Activated B cell treated with CpG ODN at 0.5 μM for 24 hours (primary cell): ENCODE results near the gene PSMA7. TPM values are rescaled to one million over a fixed set of nuclear protein-coding genes. Genes with fewer than 3 reads are reported as not detected.

ENCODE experiments used
- ATAC-seq: fragments of 200-7000 bp; cut with Tn5 transposase; one replicate; pipeline ENCODE4 v1.10.0; 2021; ENCODE audit warnings: low read depth, mild to moderate bottlenecking, moderate library complexity
- CTCF ChIA-PET: fragments of 350-600 bp; sonication (Branson Sonifier 250); formaldehyde crosslinking; loops from one replicate; lab custom pipeline; 2021; ENCODE audit warnings: antibody characterized with exemption; lab: Charles Lee
- POLR2A ChIA-PET: fragments of 350-600 bp; sonication (Branson Sonifier 250); formaldehyde crosslinking; loops from one replicate; lab custom pipeline; 2021; ENCODE audit warnings: antibody characterized with exemption; lab: Charles Lee
- DNase-seq: peaks from one replicate; pipeline ENCODE4 v3.0.0; 2022
- H3K27ac Mint-ChIP-seq: one replicate; pipeline ENCODE4 v1.8.0; 2020; ENCODE audit warnings: mixed read lengths
- H3K27me3 Mint-ChIP-seq: one replicate; pipeline ENCODE4 v1.8.0; 2021; ENCODE audit warnings: mixed read lengths
- H3K36me3 Mint-ChIP-seq: one replicate; pipeline ENCODE4 v1.8.0; 2021; ENCODE audit warnings: low read depth, mixed read lengths
- H3K4me1 Mint-ChIP-seq: one replicate; pipeline ENCODE4 v1.8.0; 2021; ENCODE audit warnings: mixed read lengths
- H3K4me3 Mint-ChIP-seq: one replicate; pipeline ENCODE4 v1.8.0; 2020; ENCODE audit warnings: mild to moderate bottlenecking, mixed read lengths
- H3K9me3 Mint-ChIP-seq: one replicate; pipeline ENCODE4 v1.8.0; 2020; ENCODE audit warnings: mixed read lengths
- CTCF ChIP-seq: fragments of 200-600 bp; IDR thresholded peaks from one replicate; pipeline ENCODE4 v1.8.0; 2022; ENCODE audit warnings: antibody characterized with exemption, mild to moderate bottlenecking
- intact Hi-C: fragments of 100-400 bp; cut with micrococcal nuclease; formaldehyde crosslinking; loops from one replicate; pipeline ENCODE4 v1.15.1; 2024
- total RNA-seq: library from RNA; stranded (reverse); gene quantifications from 2 replicates; pipeline ENCODE4 v1.2.3, GENCODE V29; 2022

Gene PSMA7
- total RNA-seq, 1 donor from 2014 or later = 241 TPM

GRCh38 chr20:62164879-62165761 lies 21.9 kb upstream of the PSMA7 start:
- no peak for DNase-seq
- no peaks in the 10 kb centered on the region for H3K9me3 Mint-ChIP-seq
- no peak for ATAC-seq
- no peaks in the 10 kb centered on the region for H3K4me1 Mint-ChIP-seq
- no peak overlapping the region for H3K27ac Mint-ChIP-seq
- CTCF ChIA-PET = no interaction called here
- H3K27me3 Mint-ChIP-seq = no peaks in the 10 kb centered on the region
- H3K36me3 Mint-ChIP-seq = peaks cover 51% of the 10 kb centered on the region
- H3K4me3 Mint-ChIP-seq = no peak overlapping the region
- POLR2A ChIA-PET = interaction anchor here (0.6 kb wide), 1 partner anchor 36 kb away, joined by 4 read pairs; no protein-coding TSS in a partner anchor
- no peak for TF ChIP-seq CTCF
- intact Hi-C loops = no loop called here

- DNase-seq = no peak
- ChIA-PET CTCF (no interaction called here), POLR2A (interaction anchor here (0.6 kb wide), 1 partner anchor 35 kb away, joined by 4 read pairs; no protein-coding TSS in a partner anchor)
- H3K36me3 Mint-ChIP-seq = peaks cover 53% of the 10 kb centered on the region
- H3K27ac Mint-ChIP-seq = no peak overlapping the region
- peaks cover 3% of the 10 kb centered on the region for H3K4me1 Mint-ChIP-seq
- no peaks in the 10 kb centered on the region for H3K27me3 Mint-ChIP-seq
- H3K4me3 Mint-ChIP-seq = no peak overlapping the region
- H3K9me3 Mint-ChIP-seq = no peaks in the 10 kb centered on the region
- intact Hi-C loops = no loop called here
- TF ChIP-seq CTCF = no peak
- no peak for ATAC-seq
Observed at GRCh38 chr20:62163986-62164762, 21.0 kb upstream of the PSMA7 start.

DNA sequence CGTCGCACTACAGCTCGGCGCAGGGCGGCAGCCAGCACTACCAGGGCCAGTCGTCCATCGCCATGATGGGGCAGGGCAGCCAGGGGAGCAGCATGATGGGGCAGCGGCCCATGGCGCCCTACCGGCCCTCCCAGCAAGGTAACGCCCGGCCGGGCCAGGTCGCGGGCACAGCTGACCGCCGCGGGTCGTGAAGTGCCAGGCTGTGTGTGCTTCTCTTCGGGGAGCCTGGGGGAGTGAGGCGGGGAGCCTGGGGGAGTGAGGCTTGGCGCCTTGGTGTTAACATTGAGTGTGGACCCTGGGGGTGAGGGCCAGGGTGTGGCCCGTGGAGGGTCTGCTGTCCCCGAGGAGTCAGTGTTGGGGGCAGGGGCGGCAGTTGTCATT lies 20.3 kb upstream of the PSMA7 start:
- no peak overlapping the region for H3K27ac Mint-ChIP-seq
- DNase-seq (no peak), ATAC-seq (no peak)
- CTCF ChIA-PET = no interaction called here
- H3K4me1 Mint-ChIP-seq = peaks cover 3% of the 10 kb centered on the region
- no peak overlapping the region for H3K4me3 Mint-ChIP-seq
- no peaks in the 10 kb centered on the region for H3K27me3 Mint-ChIP-seq
- TF ChIP-seq CTCF = no peak
- intact Hi-C loops = no loop called here
- H3K9me3 Mint-ChIP-seq = no peaks in the 10 kb centered on the region
- peaks cover 51% of the 10 kb centered on the region for H3K36me3 Mint-ChIP-seq
- POLR2A ChIA-PET = no interaction called here

GRCh38 chr20:62162765-62163484 lies 19.7 kb upstream of the PSMA7 start:
- peaks cover 46% of the 10 kb centered on the region for H3K36me3 Mint-ChIP-seq
- CTCF ChIA-PET = no interaction called here

More at GRCh38 chr20:62162765-62163484, 19.7 kb upstream of the PSMA7 start:
- no peak overlapping the region for H3K27ac Mint-ChIP-seq
- POLR2A ChIA-PET = no interaction called here
- no peak overlapping the region for H3K4me3 Mint-ChIP-seq
- no peaks in the 10 kb centered on the region for H3K9me3 Mint-ChIP-seq
- no peak for DNase-seq
- H3K4me1 Mint-ChIP-seq = peaks cover 3% of the 10 kb centered on the region
- H3K27me3 Mint-ChIP-seq = no peaks in the 10 kb centered on the region
- ATAC-seq = no peak
- intact Hi-C loops = no loop called here
- TF ChIP-seq CTCF = no peak
